ENCODE data around the gene UGT1A7. TPM values are rescaled to one million over a fixed set of nuclear protein-coding genes. Genes with fewer than 3 reads are reported as not detected.

The UGT1A7 gene
- total and polyA plus RNA-seq, 9 of the 15 experiments (the other 6 are each of a cell fraction or from before 2014, with no cell fraction given): not detected

- no peaks in the 10 kb centered on the region for H3K9me1 ChIP-seq (ENCODE audit: control insufficient read depth, insufficient read depth, low read length)
- 31% methylated on average over 26 of the region's 46 CpGs for WGBS (ENCODE audit: insufficient coverage, low coverage, missing lambda C conversion rate)
- no peak overlapping the region for H3K4me2 ChIP-seq (ENCODE audit: insufficient read depth, low read length)
- ATAC-seq (peak; percentile 89), FAIRE-seq (no peak), DNase-seq (ENCODE audit: extremely low read depth in 1 of 4, low spot score in 3 of 4) (peak; percentile 12 to 23 (median 20))
- H3K27ac ChIP-seq (ENCODE audit: extremely low read depth, low read depth, low read length): no peak overlapping the region
- H3K9me3 ChIP-seq (replicated peaks; ENCODE audit: control insufficient read depth, insufficient read depth, low read depth, low read length): no peaks in the 10 kb centered on the region
- intact Hi-C loops (cut with micrococcal nuclease): no loop called here
- no peaks in the 10 kb centered on the region for H3K27me3 ChIP-seq (ENCODE audit: control insufficient read depth in 2 of 2, insufficient read depth in 2 of 2, low read length in 2 of 2)
- ChIA-PET POLR2A (interaction anchor here (0.6 kb wide), 1 partner anchor 11 kb away, joined by 3 read pairs; no protein-coding TSS in a partner anchor), CTCF (ENCODE audit: low intra/inter-chr PET ratio) (no interaction called here)
- H2AFZ ChIP-seq (ENCODE audit: low read depth, low read length): no peak overlapping the region
- in situ Hi-C loops (cut with MboI): no loop called here
- H3K9ac ChIP-seq (ENCODE audit: insufficient read depth in 1 of 2, low read depth in 2 of 2, low read length in 2 of 2): no peak overlapping the region; a peak in 1 of 4 replicates
- peaks cover 0 to 7% of the 10 kb centered on the region in 2 experiments; a peak in 2 of 5 replicates for H3K4me1 ChIP-seq (replicated peaks in 1 of 2; ENCODE audit: control insufficient read depth in 2 of 2, insufficient read depth in 2 of 2, low read length in 2 of 2)
- H4K20me1 ChIP-seq (replicated peaks; ENCODE audit: control insufficient read depth, insufficient read depth, low read length): no peaks in the 10 kb centered on the region
- no peaks in the 10 kb centered on the region for H3K36me3 ChIP-seq (ENCODE audit: control insufficient read depth, insufficient read depth, low read length)
- no TSS peak for BruUV-seq (replicated peaks)
- H3K4me3 ChIP-seq: no peak overlapping the region
- no peaks in the 10 kb centered on the region for H3K79me2 ChIP-seq (ENCODE audit: control insufficient read depth, insufficient read depth, low read length)
- TF ChIP-seq ZZZ3 (IDR thresholded peaks at IDR 0.05) (no peak), SRSF7 (optimal IDR thresholded peaks at IDR 0.05; ENCODE audit: low read depth, low read length) (no peak), GMEB1 (CRISPR knock-in tag; IDR thresholded peaks at IDR 0.05) (no peak), POLR2AphosphoS2 (IDR thresholded peaks at IDR 0.05; ENCODE audit: low read length) (no peak), PURB (CRISPR knock-in tag; IDR thresholded peaks at IDR 0.05; ENCODE audit: low read depth) (no peak), RBFOX2 (IDR thresholded peaks at IDR 0.05; ENCODE audit: low read depth, low read length) (0 out of 2 replicates have a peak, but pooled peaks have one; percentile 16), CREM (IDR thresholded peaks at IDR 0.05; ENCODE audit: low read depth) (0 out of 2 replicates have a peak, but pooled peaks have one; percentile 10), LARP7 (IDR thresholded peaks at IDR 0.05) (no peak), ZNF431 (CRISPR knock-in tag; IDR thresholded peaks at IDR 0.05) (no peak), POLR2AphosphoS5 (IDR thresholded peaks at IDR 0.05; ENCODE audit: control insufficient read depth, insufficient read depth, low read depth, low read length) (no peak), ELF1 (tag; IDR thresholded peaks at IDR 0.05) (no peak), HSF4 (CRISPR knock-in tag; IDR thresholded peaks at IDR 0.05; ENCODE audit: borderline replicate concordance) (no peak), UBTF (IDR thresholded peaks at IDR 0.05; ENCODE audit: borderline replicate concordance in 1 of 2, low read depth in 2 of 2, low read length in 2 of 2) (no peak), NFYB (IDR thresholded peaks at IDR 0.05; ENCODE audit: extremely low read depth, insufficient read length) (peak; percentile 10), NRF1 (conservative IDR thresholded peaks at IDR 0.05 in 1 of 2, IDR thresholded peaks at IDR 0.05 in 1 of 2) (peak; percentile 14 to 28; a peak in 1 of 4 replicates), FOXK2 (conservative IDR thresholded peaks at IDR 0.05 in 1 of 2, IDR thresholded peaks at IDR 0.05 in 1 of 2; ENCODE audit: low read depth in 2 of 2) (no peak), CCNT2 (IDR thresholded peaks at IDR 0.05; ENCODE audit: borderline replicate concordance, extremely low read depth, insufficient read length, low read depth, low read length) (no peak), POLR2G (IDR thresholded peaks at IDR 0.05; ENCODE audit: low read depth, low read length) (peak; percentile 42; the same call in 1 of the 2 replicates), PHB (CRISPR knock-in tag; IDR thresholded peaks at IDR 0.05) (no peak)
These were observed 62.0 kb downstream of the UGT1A7 start for GRCh38 chr2:233743464-233744259.
